GM19193 (cell line): ENCODE data around the gene SPATA9.

Experiments used
- POLR2A ChIP-seq: IDR thresholded peaks from 4 replicates; pipeline ENCODE4 v1.6.1; 2011; ENCODE audit not compliant: insufficient read depth, insufficient read length; ENCODE audit errors: extremely low read depth

SPATA9 gene

GRCh38 chr5:95620870-95621838 is 61.6 kb downstream of the SPATA9 start:
- TF ChIP-seq POLR2A = no peak

DNA sequence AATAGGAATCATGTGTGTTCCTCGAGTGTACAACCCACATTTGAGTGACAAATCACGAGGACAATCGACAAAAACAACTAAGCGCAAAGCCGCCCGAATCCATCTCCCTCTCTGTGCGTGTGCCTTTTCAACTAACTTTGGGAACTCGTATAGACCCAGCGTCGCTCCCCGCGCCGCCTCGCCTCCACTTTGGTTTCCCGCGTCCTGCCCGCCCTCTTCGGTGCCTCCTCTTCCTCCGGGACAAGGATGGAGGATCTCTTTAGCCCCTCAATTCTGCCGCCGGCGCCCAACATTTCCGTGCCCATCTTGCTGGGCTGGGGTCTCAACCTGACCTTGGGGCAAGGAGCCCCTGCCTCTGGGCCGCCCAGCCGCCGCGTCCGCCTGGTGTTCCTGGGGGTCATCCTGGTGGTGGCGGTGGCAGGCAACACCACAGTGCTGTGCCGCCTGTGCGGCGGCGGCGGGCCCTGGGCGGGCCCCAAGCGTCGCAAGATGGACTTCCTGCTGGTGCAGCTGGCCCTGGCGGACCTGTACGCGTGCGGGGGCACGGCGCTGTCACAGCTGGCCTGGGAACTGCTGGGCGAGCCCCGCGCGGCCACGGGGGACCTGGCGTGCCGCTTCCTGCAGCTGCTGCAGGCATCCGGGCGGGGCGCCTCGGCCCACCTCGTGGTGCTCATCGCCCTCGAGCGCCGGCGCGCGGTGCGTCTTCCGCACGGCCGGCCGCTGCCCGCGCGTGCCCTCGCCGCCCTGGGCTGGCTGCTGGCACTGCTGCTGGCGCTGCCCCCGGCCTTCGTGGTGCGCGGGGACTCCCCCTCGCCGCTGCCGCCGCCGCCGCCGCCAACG is 62.5 kb downstream of the SPATA9 start, which contains the start of gene GPR150:
GPR150 (plus strand) TSS at position 58 of the 840 bp plus-strand sequence; CDS start at position 247, 189 bp downstream.
- TF ChIP-seq POLR2A = peak; percentile 41

DNA sequence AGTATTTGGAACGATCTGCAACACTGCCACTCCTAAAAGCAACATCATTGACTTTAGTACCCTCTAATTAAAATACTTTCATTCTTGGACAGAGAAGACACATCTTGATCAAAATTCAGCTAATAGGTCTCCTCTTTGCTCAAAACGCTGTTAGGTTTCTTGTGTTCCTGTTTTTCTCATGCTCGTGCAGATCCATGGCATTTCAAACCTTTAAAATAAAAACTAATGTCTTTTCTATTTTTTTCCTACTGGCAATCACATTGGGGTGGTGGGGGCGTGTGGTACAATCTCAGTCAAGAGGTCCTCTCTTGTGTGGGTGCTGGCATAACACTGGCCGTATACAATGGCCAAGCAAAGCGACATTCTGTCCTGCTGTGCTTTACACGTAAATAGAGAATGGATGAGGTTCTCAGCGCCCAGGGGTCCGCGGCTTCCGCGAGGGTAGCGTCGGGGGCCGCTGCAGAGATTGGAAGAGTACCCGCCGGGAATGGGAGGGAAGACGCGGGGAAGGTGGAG is 63.2 kb downstream of the SPATA9 start:
- no peak for TF ChIP-seq POLR2A

DNA sequence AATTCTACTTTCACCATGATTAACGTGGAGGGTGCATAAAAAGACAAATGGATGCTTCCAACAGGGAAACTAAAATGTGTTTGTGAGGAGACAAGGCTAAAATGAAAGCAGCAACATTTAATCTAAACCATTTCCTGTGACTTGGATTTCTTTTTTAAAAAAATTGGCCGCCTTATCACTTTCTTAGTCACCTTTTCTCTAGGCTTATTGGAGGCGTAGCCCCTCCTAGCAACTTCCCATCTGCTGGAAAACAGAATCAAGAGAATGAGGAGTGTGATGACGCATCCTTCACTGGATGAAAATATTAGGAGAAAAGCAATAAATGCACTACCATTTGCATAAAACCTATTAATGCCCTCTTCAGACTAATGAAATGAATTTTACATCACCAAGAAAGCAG is 63.7 kb downstream of the SPATA9 start:
- no peak for TF ChIP-seq POLR2A

- TF ChIP-seq POLR2A = no peak
Observed at GRCh38 chr5:95617057-95617456, 65.7 kb downstream of the SPATA9 start.

DNA sequence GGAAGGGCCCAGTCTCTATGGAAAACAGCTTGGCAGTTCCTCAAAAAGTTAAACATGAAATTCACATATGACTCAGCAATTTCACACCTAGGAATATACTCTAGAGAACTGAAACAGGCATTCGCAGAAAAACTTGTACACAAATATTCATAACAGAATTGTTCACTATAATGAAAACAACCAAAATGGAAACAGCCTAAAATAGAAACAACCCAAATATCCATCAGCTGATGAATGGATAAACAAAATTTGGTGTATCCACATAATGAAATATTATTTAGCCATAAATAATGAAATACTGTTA is 67.7 kb downstream of the SPATA9 start:
- TF ChIP-seq POLR2A = no peak

DNA sequence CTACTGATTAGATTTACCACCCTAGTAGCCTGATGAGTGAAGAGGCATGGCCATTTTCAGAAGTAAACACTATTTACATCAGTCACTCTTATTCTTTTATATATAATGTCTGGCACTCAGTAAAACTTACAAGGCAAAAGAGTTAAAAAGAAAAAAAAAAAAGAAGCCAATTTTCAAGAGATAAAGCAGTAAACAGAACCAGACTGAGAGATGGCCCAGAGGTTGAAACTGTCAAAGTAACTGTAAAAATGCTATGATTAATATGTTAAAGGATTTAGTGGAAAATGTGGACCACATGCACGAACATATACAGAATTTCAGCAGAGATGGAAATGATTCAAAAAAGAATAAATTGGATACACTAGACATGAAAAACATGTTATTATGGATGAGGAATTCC is 69.3 kb downstream of the SPATA9 start:
- no peak for TF ChIP-seq POLR2A

- TF ChIP-seq POLR2A = no peak
Observed at GRCh38 chr5:95611396-95611795, 71.4 kb downstream of the SPATA9 start.

DNA sequence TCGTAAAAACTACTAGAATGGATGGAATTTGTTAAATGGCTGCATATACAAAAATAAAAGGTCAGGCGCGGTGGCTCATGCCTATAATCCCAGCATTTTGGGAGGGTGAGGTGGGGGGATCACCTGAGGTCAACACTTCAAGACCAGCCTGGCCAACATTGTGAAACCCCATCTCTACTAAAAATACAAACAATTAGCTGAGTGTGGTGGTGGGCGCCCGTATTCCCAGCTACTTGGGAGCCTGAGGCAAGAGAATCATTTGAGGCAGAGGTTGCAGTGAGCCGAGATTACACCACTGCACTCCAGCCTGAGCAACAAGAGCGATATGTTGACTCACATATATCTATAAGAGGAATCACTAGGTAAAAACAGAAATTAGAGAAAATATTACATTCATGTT is 72.2 kb downstream of the SPATA9 start:
- no peak for TF ChIP-seq POLR2A

DNA sequence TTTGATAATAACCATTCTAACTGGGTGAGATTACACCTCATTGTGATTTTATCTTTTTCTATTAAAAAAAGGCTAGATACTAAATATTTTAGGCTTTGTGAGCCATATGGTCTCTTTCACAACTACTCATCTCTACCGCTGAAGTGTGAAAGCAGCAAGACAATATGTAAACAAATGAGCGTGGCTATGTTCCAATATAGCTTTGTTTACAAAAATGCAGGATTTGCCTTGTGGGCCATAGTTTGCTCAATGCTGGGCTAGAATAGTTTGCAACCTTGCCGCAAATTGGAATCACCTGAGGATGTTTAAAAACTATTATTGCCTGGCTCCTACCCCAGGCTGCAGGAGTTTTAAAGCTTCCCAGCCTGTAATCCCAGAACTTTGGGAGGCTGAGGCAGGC is 73.1 kb downstream of the SPATA9 start:
- no peak for TF ChIP-seq POLR2A
